Activated CD4-positive, alpha-beta T cell treated with anti-CD3 and anti-CD28 coated beads, Interleukin-2, amount 10 ng/mL, durations not matched to agents 7 days and 5 days (primary cell): ENCODE data around the gene FAM50B. TPM values are rescaled to one million over a fixed set of nuclear protein-coding genes. Genes with fewer than 3 reads are reported as not detected.

ENCODE experiments used
- CTCF ChIA-PET: fragments of 350-600 bp; sonication (Branson Sonifier 250); formaldehyde crosslinking; loops from one replicate; lab custom pipeline; 2021; ENCODE audit warnings: antibody characterized with exemption; lab: Charles Lee
- POLR2A ChIA-PET: fragments of 350-600 bp; sonication (Branson Sonifier 250); formaldehyde crosslinking; loops from one replicate; lab custom pipeline; 2021; ENCODE audit warnings: antibody characterized with exemption; lab: Charles Lee
- DNase-seq: peaks from one replicate; pipeline ENCODE4 v3.0.0-alpha.2; 2020
- H3K27ac Mint-ChIP-seq: one replicate; pipeline ENCODE4 v1.8.0; 2021; ENCODE audit warnings: mild to moderate bottlenecking, moderate library complexity, mixed read lengths
- H3K27me3 Mint-ChIP-seq: one replicate; pipeline ENCODE4 v1.8.0; 2021; ENCODE audit warnings: mixed read lengths
- H3K36me3 Mint-ChIP-seq: one replicate; pipeline ENCODE4 v1.8.0; 2021; ENCODE audit warnings: low read depth, mixed read lengths
- H3K4me1 Mint-ChIP-seq: one replicate; pipeline ENCODE4 v1.8.0; 2021; ENCODE audit warnings: mixed read lengths
- H3K4me3 Mint-ChIP-seq: one replicate; pipeline ENCODE4 v1.8.0; 2021; ENCODE audit warnings: mild to moderate bottlenecking, moderate library complexity, mixed read lengths
- H3K9me3 Mint-ChIP-seq: one replicate; pipeline ENCODE4 v1.8.0; 2021; ENCODE audit warnings: mixed read lengths
- total RNA-seq, 2 experiments: library from RNA; stranded (reverse); gene quantifications; one replicate each; pipeline ENCODE4 v1.2.3, GENCODE V29; 2021

Gene FAM50B
- total RNA-seq, 2 experiments from 2014 or later, result 12.0 to 12.7 TPM

GRCh38 chr6:3825331-3825831 lies 23.8 kb upstream of the FAM50B start:
- H3K4me1 Mint-ChIP-seq, result no peaks in the 10 kb centered on the region
- no peaks in the 10 kb centered on the region for H3K36me3 Mint-ChIP-seq
- ChIA-PET CTCF (interaction anchor here (0.7 kb wide), 1 partner anchor 166 kb away, joined by 5 read pairs; no protein-coding TSS in a partner anchor), POLR2A (no interaction called here)
- no peak overlapping the region for H3K27ac Mint-ChIP-seq
- no peaks in the 10 kb centered on the region for H3K27me3 Mint-ChIP-seq
- no peak overlapping the region for H3K4me3 Mint-ChIP-seq
- no peak for DNase-seq
- no peaks in the 10 kb centered on the region for H3K9me3 Mint-ChIP-seq

- Mint-ChIP-seq H3K4me1 (no peaks in the 10 kb centered on the region), H3K9me3 (no peaks in the 10 kb centered on the region), H3K36me3 (no peaks in the 10 kb centered on the region), H3K27ac (no peak overlapping the region), H3K27me3 (no peaks in the 10 kb centered on the region), H3K4me3 (no peak overlapping the region)
- CTCF ChIA-PET, result interaction anchor here (1.7 kb wide), 1 partner anchor 11 kb away, joined by 4 read pairs; no protein-coding TSS in a partner anchor
- POLR2A ChIA-PET, result no interaction called here
- no peak for DNase-seq
Observed at GRCh38 chr6:3825851-3826581, 23.2 kb upstream of the FAM50B start.

GRCh38 chr6:3829285-3829684 lies 19.9 kb upstream of the FAM50B start:
- Mint-ChIP-seq H3K27me3 (no peaks in the 10 kb centered on the region), H3K9me3 (no peaks in the 10 kb centered on the region), H3K36me3 (no peaks in the 10 kb centered on the region), H3K4me3 (no peak overlapping the region), H3K27ac (no peak overlapping the region), H3K4me1 (no peaks in the 10 kb centered on the region)
- POLR2A ChIA-PET, result no interaction called here
- CTCF ChIA-PET, result interaction anchor here (0.8 kb wide), 1 partner anchor 20 kb away, joined by 3 read pairs; the partner anchor contains the start of gene FAM50B
- DNase-seq, result no peak

- Mint-ChIP-seq H3K4me1 (no peaks in the 10 kb centered on the region), H3K27ac (no peak overlapping the region)
Observed at GRCh38 chr6:3830806-3831205, 18.4 kb upstream of the FAM50B start.

GRCh38 chr6:3831761-3832530 lies 17.2 kb upstream of the FAM50B start:
- Mint-ChIP-seq H3K4me3 (no peak overlapping the region), H3K36me3 (no peaks in the 10 kb centered on the region), H3K9me3 (no peaks in the 10 kb centered on the region), H3K4me1 (no peaks in the 10 kb centered on the region), H3K27me3 (no peaks in the 10 kb centered on the region), H3K27ac (no peak overlapping the region)
- ChIA-PET POLR2A (interaction anchor here (0.6 kb wide), 1 partner anchor 48 kb away, joined by 4 read pairs; no protein-coding TSS in a partner anchor), CTCF (interaction anchor here (2.2 kb wide), 1 partner anchor 17 kb away, joined by 11 read pairs; the partner anchor contains the start of gene FAM50B)
- DNase-seq, result no peak

More at GRCh38 chr6:3830806-3831205, 18.4 kb upstream of the FAM50B start:
- Mint-ChIP-seq H3K27me3 (no peaks in the 10 kb centered on the region), H3K4me3 (no peak overlapping the region), H3K36me3 (no peaks in the 10 kb centered on the region), H3K9me3 (no peaks in the 10 kb centered on the region)
- CTCF ChIA-PET, result interaction anchor here (1.0 kb wide), 1 partner anchor 147 kb away, joined by 3 read pairs; no protein-coding TSS in a partner anchor
- no peak for DNase-seq
- POLR2A ChIA-PET, result no interaction called here

GRCh38 chr6:3835055-3835731 lies 14.0 kb upstream of the FAM50B start:
- no peaks in the 10 kb centered on the region for H3K27me3 Mint-ChIP-seq
- no peak overlapping the region for H3K27ac Mint-ChIP-seq
- H3K4me3 Mint-ChIP-seq, result no peak overlapping the region
- H3K4me1 Mint-ChIP-seq, result no peaks in the 10 kb centered on the region
- DNase-seq, result no peak
- CTCF ChIA-PET, result interaction anchor here (0.6 kb wide), 1 partner anchor 108 kb away, joined by 4 read pairs; no protein-coding TSS in a partner anchor
- no peaks in the 10 kb centered on the region for H3K36me3 Mint-ChIP-seq
- POLR2A ChIA-PET, result no interaction called here
- no peaks in the 10 kb centered on the region for H3K9me3 Mint-ChIP-seq

- CTCF ChIA-PET, result no interaction called here
- DNase-seq, result no peak
- no peak overlapping the region for H3K27ac Mint-ChIP-seq
- H3K4me3 Mint-ChIP-seq, result no peak overlapping the region
- no peaks in the 10 kb centered on the region for H3K36me3 Mint-ChIP-seq
- no peaks in the 10 kb centered on the region for H3K9me3 Mint-ChIP-seq
- no peaks in the 10 kb centered on the region for H3K4me1 Mint-ChIP-seq
- POLR2A ChIA-PET, result no interaction called here
- no peaks in the 10 kb centered on the region for H3K27me3 Mint-ChIP-seq
Observed at GRCh38 chr6:3835785-3836184, 13.4 kb upstream of the FAM50B start.

GRCh38 chr6:3836566-3836965 lies 12.6 kb upstream of the FAM50B start:
- Mint-ChIP-seq H3K27ac (no peak overlapping the region), H3K27me3 (no peaks in the 10 kb centered on the region), H3K4me3 (no peak overlapping the region), H3K9me3 (no peaks in the 10 kb centered on the region), H3K36me3 (no peaks in the 10 kb centered on the region), H3K4me1 (no peaks in the 10 kb centered on the region)
- no peak for DNase-seq
- CTCF ChIA-PET, result no interaction called here
- POLR2A ChIA-PET, result no interaction called here

- POLR2A ChIA-PET, result no interaction called here
- H3K27me3 Mint-ChIP-seq, result no peaks in the 10 kb centered on the region
- H3K4me1 Mint-ChIP-seq, result no peaks in the 10 kb centered on the region
- no peak overlapping the region for H3K4me3 Mint-ChIP-seq
- CTCF ChIA-PET, result no interaction called here
- no peaks in the 10 kb centered on the region for H3K9me3 Mint-ChIP-seq
- no peak for DNase-seq
- no peaks in the 10 kb centered on the region for H3K36me3 Mint-ChIP-seq
- H3K27ac Mint-ChIP-seq, result no peak overlapping the region
Observed at GRCh38 chr6:3837781-3838180, 11.4 kb upstream of the FAM50B start.

GRCh38 chr6:3838992-3839867 lies 9.9 kb upstream of the FAM50B start:
- Mint-ChIP-seq H3K36me3 (no peaks in the 10 kb centered on the region), H3K4me3 (no peak overlapping the region), H3K4me1 (no peaks in the 10 kb centered on the region), H3K9me3 (no peaks in the 10 kb centered on the region), H3K27ac (no peak overlapping the region), H3K27me3 (no peaks in the 10 kb centered on the region)
- DNase-seq, result no peak
- CTCF ChIA-PET, result interaction anchor here (0.5 to 1.4 kb wide), 2 partner anchors 10 to 1072 kb away, joined by 3 read pairs; partner anchors contain the start of gene FAM50B
- POLR2A ChIA-PET, result no interaction called here

- no peak overlapping the region for H3K27ac Mint-ChIP-seq
- H3K36me3 Mint-ChIP-seq, result no peaks in the 10 kb centered on the region
- DNase-seq, result no peak
- H3K4me1 Mint-ChIP-seq, result no peaks in the 10 kb centered on the region
- no peaks in the 10 kb centered on the region for H3K9me3 Mint-ChIP-seq
- POLR2A ChIA-PET, result no interaction called here
- H3K27me3 Mint-ChIP-seq, result no peaks in the 10 kb centered on the region
- H3K4me3 Mint-ChIP-seq, result no peak overlapping the region
- CTCF ChIA-PET, result interaction anchor here (0.7 to 1.7 kb wide), 2 partner anchors 8 to 137 kb away, joined by 3 to 9 read pairs; partner anchors contain the start of gene FAM50B
Observed at GRCh38 chr6:3841066-3841454, 8.1 kb upstream of the FAM50B start.
